ENCODE results near the gene PIPOX. TPM values are rescaled to one million over a fixed set of nuclear protein-coding genes. Genes with fewer than 3 reads are reported as not detected.

PIPOX gene
- total RNA-seq, 6 experiments from 2014 or later = 167 to 322 (median 226) TPM

DNA sequence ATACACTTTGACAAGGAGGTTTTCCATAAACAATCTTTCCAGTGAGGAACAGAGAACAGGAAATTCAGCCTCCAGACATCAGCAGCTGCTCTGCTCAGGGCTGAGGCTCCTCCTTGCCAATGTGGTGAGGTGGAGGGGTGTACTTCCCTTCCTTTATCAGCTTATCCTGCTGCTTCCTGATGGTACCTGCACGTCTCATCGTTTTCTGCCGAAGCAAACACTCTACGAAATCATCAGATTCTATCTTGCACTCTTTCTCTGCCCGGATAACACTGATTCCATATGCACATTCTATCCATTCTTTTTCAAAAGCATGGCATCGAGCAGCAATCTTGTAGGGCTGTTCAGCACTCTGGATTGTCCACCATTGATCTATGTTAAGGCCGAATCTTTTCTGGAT is 21.7 kb upstream of the PIPOX start:
- Histone ChIP-seq H3K4me1 (no peaks in the 10 kb centered on the region), H3K36me3 (no peaks in the 10 kb centered on the region), H3K27ac (no peak overlapping the region), H3K27me3 (no peaks in the 10 kb centered on the region), H3K9me3 (no peaks in the 10 kb centered on the region), H3K4me3 (no peak overlapping the region)
- DNase-seq (no peak), ATAC-seq (no peak)
- TF ChIP-seq, protein P1, sequence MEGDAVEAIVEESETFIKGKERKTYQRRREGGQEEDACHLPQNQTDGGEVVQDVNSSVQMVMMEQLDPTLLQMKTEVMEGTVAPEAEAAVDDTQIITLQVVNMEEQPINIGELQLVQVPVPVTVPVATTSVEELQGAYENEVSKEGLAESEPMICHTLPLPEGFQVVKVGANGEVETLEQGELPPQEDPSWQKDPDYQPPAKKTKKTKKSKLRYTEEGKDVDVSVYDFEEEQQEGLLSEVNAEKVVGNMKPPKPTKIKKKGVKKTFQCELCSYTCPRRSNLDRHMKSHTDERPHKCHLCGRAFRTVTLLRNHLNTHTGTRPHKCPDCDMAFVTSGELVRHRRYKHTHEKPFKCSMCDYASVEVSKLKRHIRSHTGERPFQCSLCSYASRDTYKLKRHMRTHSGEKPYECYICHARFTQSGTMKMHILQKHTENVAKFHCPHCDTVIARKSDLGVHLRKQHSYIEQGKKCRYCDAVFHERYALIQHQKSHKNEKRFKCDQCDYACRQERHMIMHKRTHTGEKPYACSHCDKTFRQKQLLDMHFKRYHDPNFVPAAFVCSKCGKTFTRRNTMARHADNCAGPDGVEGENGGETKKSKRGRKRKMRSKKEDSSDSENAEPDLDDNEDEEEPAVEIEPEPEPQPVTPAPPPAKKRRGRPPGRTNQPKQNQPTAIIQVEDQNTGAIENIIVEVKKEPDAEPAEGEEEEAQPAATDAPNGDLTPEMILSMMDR (IDR thresholded peaks at IDR 0.05) = no peak
- TF ChIP-seq POLR2A (IDR thresholded peaks at IDR 0.05) = no peak
- 80% methylated on average over 4 of the region's 7 CpGs for WGBS (ENCODE audit: insufficient coverage, low coverage, low lambda C conversion rate, missing lambda C conversion rate)
- intact Hi-C loops (cut with DNase I) = no loop called here

GRCh38 chr17:29022074-29022473 is 20.9 kb upstream of the PIPOX start:
- H3K4me3 ChIP-seq = no peak overlapping the region
- H3K27me3 ChIP-seq = no peaks in the 10 kb centered on the region
- no peak for ATAC-seq
- intact Hi-C loops (cut with DNase I) = no loop called here
- WGBS (ENCODE audit: insufficient coverage, low coverage, low lambda C conversion rate, missing lambda C conversion rate) = 85% methylated on average over 2 of the region's 7 CpGs
- no peaks in the 10 kb centered on the region for H3K36me3 ChIP-seq
- DNase-seq = no peak
- TF ChIP-seq, protein P1 (IDR thresholded peaks at IDR 0.05) = no peak
- no peak for TF ChIP-seq POLR2A (IDR thresholded peaks at IDR 0.05)
- H3K9me3 ChIP-seq = no peaks in the 10 kb centered on the region
- H3K27ac ChIP-seq = no peak overlapping the region
- no peaks in the 10 kb centered on the region for H3K4me1 ChIP-seq

- Histone ChIP-seq H3K9me3 (no peaks in the 10 kb centered on the region), H3K4me3 (no peak overlapping the region), H3K36me3 (no peaks in the 10 kb centered on the region), H3K4me1 (no peaks in the 10 kb centered on the region), H3K27me3 (no peaks in the 10 kb centered on the region), H3K27ac (no peak overlapping the region)
- 70% methylated on average over 5 of the region's 6 CpGs for WGBS (ENCODE audit: insufficient coverage, low coverage, low lambda C conversion rate, missing lambda C conversion rate)
- intact Hi-C loops (cut with DNase I) = no loop called here
- TF ChIP-seq POLR2A (IDR thresholded peaks at IDR 0.05) = no peak
- TF ChIP-seq, protein P1 (IDR thresholded peaks at IDR 0.05) = no peak
- ATAC-seq (no peak), DNase-seq (no peak)
Observed at GRCh38 chr17:29024316-29024952, 18.5 kb upstream of the PIPOX start.

DNA sequence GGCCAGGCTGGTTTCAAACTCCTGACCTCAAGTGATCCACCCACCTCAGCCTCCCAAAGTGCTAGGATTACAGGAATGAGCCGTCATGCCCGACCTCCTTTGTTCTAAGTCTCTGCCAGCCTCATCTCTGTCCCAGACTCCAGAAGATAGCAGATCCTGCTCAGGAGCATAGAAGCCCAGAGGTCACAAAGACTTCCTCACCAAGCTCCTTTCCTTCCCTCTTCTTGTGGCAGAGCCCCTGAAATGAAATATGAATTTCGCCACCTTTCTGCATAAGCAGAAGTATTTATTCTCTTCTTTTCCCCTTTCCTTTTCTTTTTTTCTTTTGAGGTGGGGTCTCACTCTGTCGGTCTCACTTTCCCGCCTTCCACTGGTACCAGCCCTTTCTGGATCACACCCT is 11.5 kb upstream of the PIPOX start:
- intact Hi-C loops (cut with DNase I) = no loop called here
- no peak for TF ChIP-seq POLR2A (IDR thresholded peaks at IDR 0.05)
- TF ChIP-seq, protein P1 (IDR thresholded peaks at IDR 0.05) = no peak
- H3K27me3 ChIP-seq = no peaks in the 10 kb centered on the region
- H3K36me3 ChIP-seq = no peaks in the 10 kb centered on the region
- DNase-seq (no peak), ATAC-seq (no peak)
- no peak overlapping the region for H3K27ac ChIP-seq
- 42% methylated on average over 5 of the region's 5 CpGs for WGBS (ENCODE audit: insufficient coverage, low coverage, low lambda C conversion rate, missing lambda C conversion rate)
- H3K4me1 ChIP-seq = no peaks in the 10 kb centered on the region
- H3K9me3 ChIP-seq = no peaks in the 10 kb centered on the region
- no peak overlapping the region for H3K4me3 ChIP-seq

All from right lobe of liver (tissue), 6 donors.